GDM1 (cell line): ENCODE measurements around the gene GPR15LG.
A peak's percentile ranks its signal among the peaks of the same experiment; 100 is the strongest.
"Not testable (repeated sequence)": the region's sequence is repeated elsewhere in the genome, so short reads cannot be mapped to it uniquely, and the experiment has no call there.

Experiments used
- DNase-seq: peaks from one replicate; lab custom pipeline; 2025; lab: John Stamatoyannopoulos, UW

Gene GPR15LG

GRCh38 chr10:84173501-84173929, at the start of gene GPR15LG:
TSS of gene GPR15LG (plus strand) at chr10:84173801. CDS start at chr10:84173852, 51 bp downstream.
- no peak for DNase-seq

GRCh38 chr10:84125910-84126784, 47.5 kb upstream of the GPR15LG start:
- DNase-seq, result not testable (repeated sequence)

- no peak for DNase-seq
Observed at GRCh38 chr10:84126785-84127167, 46.8 kb upstream of the GPR15LG start.

GRCh38 chr10:84135836-84136235, 37.8 kb upstream of the GPR15LG start:
- no peak for DNase-seq

- no peak for DNase-seq
Observed at GRCh38 chr10:84137811-84138210, 35.8 kb upstream of the GPR15LG start.

GRCh38 chr10:84138478-84139125, 35.0 kb upstream of the GPR15LG start:
- no peak for DNase-seq

- peak; percentile 94 for DNase-seq
Observed at GRCh38 chr10:84139126-84140035, 34.2 kb upstream of the GPR15LG start, which contains the start of gene GHITM. TSS of gene GHITM (plus strand) at chr10:84139509. CDS start at chr10:84141501, 1,992 bp downstream.

GRCh38 chr10:84140036-84140379, 33.6 kb upstream of the GPR15LG start:
- no peak for DNase-seq

- DNase-seq, result no peak
Observed at GRCh38 chr10:84147347-84147746, 26.3 kb upstream of the GPR15LG start.

GRCh38 chr10:84148006-84148597, 25.5 kb upstream of the GPR15LG start:
- not testable (repeated sequence) for DNase-seq

GRCh38 chr10:84149854-84150253, 23.7 kb upstream of the GPR15LG start:
- DNase-seq, result no peak

- DNase-seq, result no peak
Observed at GRCh38 chr10:84152769-84153168, 20.8 kb upstream of the GPR15LG start.

- no peak for DNase-seq
Observed at GRCh38 chr10:84155521-84155920, 18.1 kb upstream of the GPR15LG start.

- no peak for DNase-seq
Observed at GRCh38 chr10:84156009-84156408, 17.6 kb upstream of the GPR15LG start.

GRCh38 chr10:84156768-84157167, 16.8 kb upstream of the GPR15LG start:
- DNase-seq, result peak; percentile 65

GRCh38 chr10:84158061-84158460, 15.5 kb upstream of the GPR15LG start:
- no peak for DNase-seq

- no peak for DNase-seq
Observed at GRCh38 chr10:84158550-84158949, 15.1 kb upstream of the GPR15LG start.

- no peak for DNase-seq
Observed at GRCh38 chr10:84159076-84159685, 14.4 kb upstream of the GPR15LG start.

GRCh38 chr10:84160663-84161362, 12.8 kb upstream of the GPR15LG start:
- no peak for DNase-seq

GRCh38 chr10:84163996-84164395, 9.6 kb upstream of the GPR15LG start:
- no peak for DNase-seq

- DNase-seq, result no peak
Observed at GRCh38 chr10:84164442-84164841, 9.2 kb upstream of the GPR15LG start.
